Natural killer cell treated with Interleukin-12 subunit alpha and Interleukin-12 subunit beta and Interleukin-15 and Interleukin-18, amount 100 ng/mL, for 72 hours (primary cell): ENCODE results near the gene TMEM129. TPM values are rescaled to one million over a fixed set of nuclear protein-coding genes. Genes with fewer than 3 reads are reported as not detected.
"Not testable (repeated sequence)": the region's sequence is repeated elsewhere in the genome, so short reads cannot be mapped to it uniquely, and the experiment has no call there.

Source experiments
- ATAC-seq, 2 donors: fragments of 150-1000 bp; cut with Tn5 transposase in 1 of 2; sonication (Bioruptor Pico), chemical (Tn5 transposase) in 1 of 2; 2 replicates each; pipeline ENCODE4 v1.10.0; 2021
- DNase-seq: peaks from one replicate; pipeline ENCODE4 v3.0.0; 2022; ENCODE audit warnings: low spot score
- H3K27ac Mint-ChIP-seq, 2 donors: 1 replicate in 1 of 2; 2 replicates in 1 of 2; pipeline ENCODE4 v1.8.0; 2022; ENCODE audit warnings: mixed read lengths in 2 of 2, mild to moderate bottlenecking in 1 of 2, moderate library complexity in 1 of 2
- H3K27me3 Mint-ChIP-seq, 2 donors: 1 replicate in 1 of 2; 2 replicates in 1 of 2; pipeline ENCODE4 v1.8.0; 2022; ENCODE audit warnings: mixed read lengths in 2 of 2
- H3K36me3 Mint-ChIP-seq: one replicate; pipeline ENCODE4 v1.8.0; 2022; ENCODE audit warnings: mixed read lengths
- H3K4me1 Mint-ChIP-seq, 2 donors: 1 replicate in 1 of 2; 2 replicates in 1 of 2; pipeline ENCODE4 v1.8.0; 2022; ENCODE audit warnings: low read depth in 2 of 2, mixed read lengths in 2 of 2, mild to moderate bottlenecking in 1 of 2
- H3K4me3 Mint-ChIP-seq: one replicate; pipeline ENCODE4 v1.8.0; 2022; ENCODE audit warnings: mixed read lengths
- H3K9me3 Mint-ChIP-seq: 2 replicates; pipeline ENCODE4 v1.8.0; 2022; ENCODE audit warnings: mixed read lengths
- total RNA-seq, 2 donors: library from RNA; stranded (reverse); gene quantifications; one replicate each; pipeline ENCODE4 v1.2.3, GENCODE V29; 2022

The TMEM129 gene
- total RNA-seq, 2 donors from 2014 or later: 19.6 to 21.2 TPM

GRCh38 chr4:1701671-1702070 is 19.5 kb downstream of the TMEM129 start:
- Mint-ChIP-seq H3K4me1 (peaks cover 12 to 14% of the 10 kb centered on the region in 2 donors), H3K36me3 (peaks cover 18% of the 10 kb centered on the region)
- H3K4me3 Mint-ChIP-seq, H3K9me3 Mint-ChIP-seq, H3K27ac Mint-ChIP-seq, H3K27me3 Mint-ChIP-seq, DNase-seq, ATAC-seq: not testable (repeated sequence)

DNA sequence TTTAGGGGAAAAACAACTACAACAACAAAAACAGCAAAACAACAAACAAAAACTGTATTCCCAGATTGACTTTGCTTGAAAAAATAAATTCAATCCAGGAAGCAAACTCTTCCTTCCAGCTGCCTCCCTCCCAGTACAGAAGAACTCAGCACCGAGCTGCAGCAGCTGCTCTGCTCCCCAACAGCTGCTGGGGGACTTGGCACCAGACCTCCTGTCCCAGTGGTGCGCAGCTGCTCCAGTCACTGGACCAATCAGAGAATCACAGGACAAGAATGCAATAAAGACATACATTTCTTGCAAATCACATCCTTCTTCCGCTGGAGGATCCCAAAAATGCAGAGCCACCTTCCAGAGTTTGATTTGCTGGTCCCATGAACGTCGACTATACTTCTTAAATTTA is 25.2 kb downstream of the TMEM129 start:
- Mint-ChIP-seq H3K9me3 (no peaks in the 10 kb centered on the region), H3K4me1 (peaks cover 0 to 2% of the 10 kb centered on the region in 2 donors), H3K4me3 (no peak overlapping the region), H3K27ac (no peak overlapping the region), H3K36me3 (peaks cover 30% of the 10 kb centered on the region), H3K27me3 (no peaks in the 10 kb centered on the region)
- no peak for DNase-seq
- no peak for ATAC-seq

- peak; percentile 86 for ATAC-seq
- H3K4me3 Mint-ChIP-seq: no peak overlapping the region
- no peaks in the 10 kb centered on the region for H3K27me3 Mint-ChIP-seq
- peaks cover 0 to 2% of the 10 kb centered on the region in 2 donors for H3K4me1 Mint-ChIP-seq
- H3K27ac Mint-ChIP-seq: no peak overlapping the region
- peak; percentile 79 for DNase-seq
- H3K36me3 Mint-ChIP-seq: peaks cover 23% of the 10 kb centered on the region
- H3K9me3 Mint-ChIP-seq: no peaks in the 10 kb centered on the region
Observed at GRCh38 chr4:1693131-1693896, 27.8 kb downstream of the TMEM129 start.

DNA sequence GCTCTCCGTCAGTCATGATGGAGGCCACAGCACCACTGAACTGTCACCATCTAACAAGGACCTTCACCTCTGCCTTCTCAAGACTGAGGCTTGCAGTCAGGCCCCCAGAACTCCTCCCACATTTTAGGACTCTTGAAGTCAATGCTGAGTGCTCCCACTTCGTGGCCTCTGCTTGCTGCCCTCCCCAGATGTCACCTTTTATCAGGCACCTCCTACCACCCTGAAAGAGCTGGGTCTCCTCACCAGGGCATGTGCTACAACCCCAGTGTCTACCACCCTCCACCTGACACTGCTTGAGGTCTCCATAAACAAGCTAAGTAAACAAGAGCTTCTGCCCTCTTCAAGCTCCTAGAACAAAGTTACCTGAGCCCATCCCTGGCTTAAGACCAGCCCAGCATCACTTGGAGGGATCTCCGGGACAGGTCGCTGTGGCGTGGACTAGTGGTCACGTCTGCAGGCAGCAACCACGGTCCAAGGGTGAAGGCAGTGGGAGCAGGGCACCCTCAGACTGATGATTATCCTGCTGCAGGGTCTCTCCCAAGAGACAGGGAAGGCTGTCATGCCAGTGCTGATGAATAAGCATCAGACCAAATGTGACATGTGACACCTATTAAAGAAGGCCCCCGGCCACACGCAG is 29.3 kb downstream of the TMEM129 start:
- Mint-ChIP-seq H3K4me3 (no peak overlapping the region), H3K27ac (no peak overlapping the region), H3K9me3 (no peaks in the 10 kb centered on the region), H3K36me3 (peaks cover 23% of the 10 kb centered on the region), H3K4me1 (peaks cover 0 to 2% of the 10 kb centered on the region in 2 donors), H3K27me3 (no peaks in the 10 kb centered on the region)
- ATAC-seq: no peak
- DNase-seq: no peak

DNA sequence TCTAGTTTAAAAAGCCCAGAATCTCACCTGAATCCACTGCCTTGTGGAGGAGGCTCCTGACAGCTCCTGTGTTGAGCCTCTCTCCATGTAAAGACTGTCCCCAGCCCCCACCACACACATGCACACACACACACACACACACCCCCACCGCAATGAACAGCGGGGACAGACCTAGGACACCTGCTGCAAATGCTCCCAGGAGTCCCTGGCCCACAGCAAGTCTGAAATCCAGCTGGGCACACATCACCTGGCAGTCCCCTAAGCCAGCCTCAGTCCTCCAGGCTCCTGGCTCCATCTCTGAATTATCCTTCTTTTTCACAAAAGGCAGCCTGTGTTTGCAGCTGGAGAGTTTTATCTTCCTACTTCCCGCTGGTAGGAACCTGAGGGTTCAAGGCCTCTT is 30.4 kb downstream of the TMEM129 start:
- H3K36me3 Mint-ChIP-seq: peaks cover 16% of the 10 kb centered on the region
- ATAC-seq: no peak
- peaks cover 0 to 2% of the 10 kb centered on the region in 2 donors for H3K4me1 Mint-ChIP-seq
- DNase-seq: no peak
- H3K9me3 Mint-ChIP-seq: no peaks in the 10 kb centered on the region
- H3K27ac Mint-ChIP-seq: no peak overlapping the region
- no peaks in the 10 kb centered on the region for H3K27me3 Mint-ChIP-seq
- H3K4me3 Mint-ChIP-seq: no peak overlapping the region

GRCh38 chr4:1686440-1687036 is 34.6 kb downstream of the TMEM129 start:
- Mint-ChIP-seq H3K4me3 (no peak overlapping the region), H3K27me3 (no peaks in the 10 kb centered on the region)

DNA sequence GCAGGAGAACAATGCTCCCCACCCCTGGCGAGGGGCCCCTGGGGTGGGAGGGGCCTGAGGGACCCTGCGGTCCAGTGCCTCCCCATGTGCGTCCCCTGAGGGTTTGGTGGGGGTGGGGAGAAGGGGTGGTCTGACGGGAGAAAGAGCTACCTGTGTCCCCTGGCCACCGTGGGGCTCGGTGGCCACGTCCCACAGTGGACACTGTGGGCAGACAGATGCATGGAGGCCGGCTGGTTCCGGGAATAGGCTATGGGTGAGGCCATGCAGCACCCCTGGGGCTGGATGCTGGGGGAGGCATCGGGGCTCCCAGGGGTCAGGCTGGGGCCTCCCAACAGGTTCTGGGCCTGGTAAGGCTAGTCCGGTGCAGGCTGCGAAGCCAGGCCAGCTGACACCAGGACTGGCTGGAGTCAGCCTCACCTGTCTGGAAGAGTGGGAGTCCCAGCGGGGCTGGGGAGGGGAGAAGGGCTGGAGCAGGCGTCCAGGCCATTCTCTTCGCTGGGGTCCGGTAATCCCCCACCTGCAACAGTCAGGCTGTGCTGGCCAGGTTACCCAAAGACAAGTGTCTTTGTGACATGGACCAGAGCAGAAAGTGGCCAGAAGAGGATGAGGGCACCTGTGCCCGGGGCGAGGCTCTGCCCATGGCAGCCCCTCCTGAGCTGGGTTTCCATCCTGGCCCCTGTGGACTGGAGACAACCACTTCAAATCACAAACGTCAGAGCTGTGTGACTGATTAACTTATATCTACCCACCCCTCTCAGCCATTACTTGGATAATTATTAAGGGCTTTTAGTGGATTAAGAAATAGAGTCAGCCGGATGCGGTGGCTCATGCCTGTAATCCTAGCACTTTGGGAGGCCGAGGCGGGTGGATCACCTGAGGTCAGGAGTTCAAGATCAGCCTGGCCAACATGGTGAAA is 35.6 kb downstream of the TMEM129 start:
- no peak for DNase-seq
- Mint-ChIP-seq H3K27ac (no peak overlapping the region), H3K4me1 (peaks cover 6 to 10% of the 10 kb centered on the region in 2 donors), H3K36me3 (no peaks in the 10 kb centered on the region), H3K27me3 (no peaks in the 10 kb centered on the region), H3K9me3 (no peaks in the 10 kb centered on the region), H3K4me3 (no peak overlapping the region)
- ATAC-seq: no peak

More at GRCh38 chr4:1686440-1687036, 34.6 kb downstream of the TMEM129 start:
- H3K9me3 Mint-ChIP-seq: no peaks in the 10 kb centered on the region
- H3K36me3 Mint-ChIP-seq: no peaks in the 10 kb centered on the region
- DNase-seq (no peak), ATAC-seq (no peak)
- H3K4me1 Mint-ChIP-seq: peaks cover 6 to 10% of the 10 kb centered on the region in 2 donors
- H3K27ac Mint-ChIP-seq: no peak overlapping the region

DNA sequence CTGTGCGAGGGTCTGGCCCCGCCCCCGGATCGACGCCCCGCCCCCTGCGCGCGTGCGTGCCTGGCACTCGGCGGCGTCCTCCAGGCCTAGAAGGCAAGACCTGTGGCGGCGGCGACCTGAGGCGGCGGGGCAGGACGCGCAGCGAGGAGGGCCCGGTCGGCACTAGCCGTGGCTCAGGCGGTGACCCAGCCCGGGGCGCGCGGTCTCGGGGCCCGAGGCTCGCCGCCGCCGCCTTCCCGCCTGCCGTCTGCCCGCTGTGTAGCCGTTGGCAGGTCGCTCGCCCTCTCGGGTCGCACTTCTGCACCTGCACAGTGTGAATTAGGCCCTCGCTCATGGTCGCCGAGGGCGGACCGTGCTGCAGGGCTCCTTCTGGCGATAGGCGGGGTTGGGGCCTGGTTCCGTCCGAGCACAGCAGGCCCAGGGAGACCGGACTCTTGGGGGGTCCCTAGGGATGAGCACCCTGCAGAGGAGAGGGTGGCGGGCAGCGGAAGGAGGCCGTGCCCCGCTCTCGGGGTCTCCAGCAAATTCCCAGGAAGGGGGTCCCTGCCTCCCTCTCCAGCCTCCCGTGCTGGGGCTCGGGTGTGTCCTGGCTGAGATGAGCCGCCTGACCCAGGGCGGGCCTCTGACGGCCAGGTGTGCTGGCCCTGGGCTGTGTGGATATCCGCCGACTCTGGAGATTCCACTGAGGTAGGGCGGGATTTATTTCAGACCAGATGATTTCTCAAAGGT is 36.5 kb downstream of the TMEM129 start:
- H3K36me3 Mint-ChIP-seq: no peaks in the 10 kb centered on the region
- ATAC-seq (peak in 1 of 2 donors; percentile 0), DNase-seq (no peak)
- no peak overlapping the region for H3K27ac Mint-ChIP-seq
- H3K9me3 Mint-ChIP-seq: no peaks in the 10 kb centered on the region
- H3K27me3 Mint-ChIP-seq: no peaks in the 10 kb centered on the region
- H3K4me3 Mint-ChIP-seq: no peak overlapping the region
- H3K4me1 Mint-ChIP-seq: peaks cover 6 to 10% of the 10 kb centered on the region in 2 donors

DNA sequence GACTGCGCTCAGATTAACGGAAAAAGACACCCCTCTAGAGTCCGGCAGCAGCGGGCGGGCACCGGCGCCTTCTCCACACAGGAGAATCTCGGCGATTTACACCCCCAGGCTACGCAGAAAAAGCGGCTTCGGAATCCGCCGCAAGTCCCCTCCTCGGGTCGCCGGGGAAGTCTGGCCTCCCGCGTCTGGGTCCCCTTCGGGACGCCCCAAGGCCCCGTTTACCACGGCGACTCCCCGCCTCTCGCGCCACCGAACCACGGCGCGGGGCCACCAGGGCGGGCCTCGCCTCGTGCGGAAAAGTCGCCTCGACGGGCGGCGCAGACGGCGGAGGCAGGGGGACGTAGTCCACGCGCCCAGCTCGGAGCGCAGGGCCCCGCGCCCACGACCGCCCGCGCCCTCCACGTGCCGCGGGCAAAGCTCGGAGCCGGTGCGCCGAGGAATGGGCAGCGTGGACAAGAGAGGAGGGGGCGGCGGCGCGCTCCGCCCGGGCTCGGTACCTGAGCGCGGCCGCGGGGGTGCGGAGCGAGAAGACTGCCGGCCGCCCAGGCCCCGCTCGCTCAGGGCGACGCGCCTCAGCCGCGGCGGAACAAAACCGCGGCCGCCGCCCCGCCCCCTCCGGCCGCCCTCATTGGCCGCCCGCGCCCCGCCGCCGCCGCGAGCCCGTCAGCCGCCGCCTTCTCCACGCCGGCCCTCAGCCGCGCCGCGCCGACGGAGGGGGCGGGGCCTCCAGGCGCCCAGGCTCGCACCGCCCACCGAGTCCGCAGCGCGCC is 37.2 kb downstream of the TMEM129 start, which contains the start of gene FAM53A:
Gene FAM53A (minus strand): TSS at position 578 of the 770 bp plus-strand sequence. CDS start 15,572 bp downstream, outside the sequence.
- no peaks in the 10 kb centered on the region for H3K9me3 Mint-ChIP-seq
- peaks cover 6 to 10% of the 10 kb centered on the region in 2 donors for H3K4me1 Mint-ChIP-seq
- peak within 1 kb of the TSS; percentile 54 to 79 for H3K27ac Mint-ChIP-seq
- peak within 1 kb of the TSS; percentile 89 for H3K4me3 Mint-ChIP-seq
- H3K36me3 Mint-ChIP-seq: no peaks in the 10 kb centered on the region
- ATAC-seq (peak; percentile 98), DNase-seq (peak; percentile 96)
- no peaks in the 10 kb centered on the region for H3K27me3 Mint-ChIP-seq

DNA sequence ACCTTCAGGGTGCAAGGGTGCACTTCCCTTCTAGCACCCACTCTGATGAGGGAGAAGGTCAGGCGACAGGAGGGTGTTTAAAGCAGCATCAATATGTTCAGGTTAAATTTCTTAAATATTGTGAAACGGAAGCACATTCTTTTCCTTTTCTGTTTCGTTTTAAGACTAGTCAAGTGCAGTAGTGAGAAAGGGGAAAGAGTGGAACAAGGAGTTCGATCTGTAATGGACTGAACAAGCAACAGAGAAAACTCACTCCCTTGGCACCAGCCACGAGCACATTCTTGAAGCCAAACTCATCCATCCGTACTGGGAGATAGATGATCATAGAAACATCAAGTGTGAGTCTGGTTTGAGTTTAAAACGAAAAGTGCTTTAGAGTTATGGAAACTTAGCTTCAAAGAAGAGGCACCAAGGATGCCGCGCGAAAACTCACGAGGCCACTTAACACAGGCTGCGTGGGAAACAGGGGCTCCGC is 37.8 kb downstream of the TMEM129 start:
- Mint-ChIP-seq H3K9me3 (no peaks in the 10 kb centered on the region), H3K4me3 (peak overlapping the region; percentile 89), H3K36me3 (no peaks in the 10 kb centered on the region), H3K4me1 (peaks cover 6 to 10% of the 10 kb centered on the region in 2 donors), H3K27ac (peak overlapping the region; percentile 54 to 79), H3K27me3 (no peaks in the 10 kb centered on the region)
- ATAC-seq (no peak), DNase-seq (no peak)

DNA sequence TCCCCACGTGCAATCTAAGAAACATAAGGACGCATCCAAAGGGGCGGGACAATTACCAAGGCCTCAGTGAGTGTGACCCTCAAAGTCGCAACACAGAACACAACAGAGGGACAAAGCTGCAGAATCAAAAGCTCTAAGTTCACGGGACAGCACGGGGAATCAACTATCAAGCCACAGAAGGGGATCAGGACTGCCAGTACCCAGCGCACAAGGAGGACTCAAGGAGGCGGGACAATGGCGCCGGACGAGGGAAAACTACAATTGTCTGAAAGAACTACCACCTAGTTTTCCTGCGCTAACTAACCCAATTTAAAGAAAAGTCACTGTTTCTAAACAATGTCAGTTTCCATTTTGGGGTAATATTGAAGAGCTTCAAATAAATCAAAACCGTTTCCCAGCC is 38.3 kb downstream of the TMEM129 start:
- H3K36me3 Mint-ChIP-seq: no peaks in the 10 kb centered on the region
- peaks cover 6 to 10% of the 10 kb centered on the region in 2 donors for H3K4me1 Mint-ChIP-seq
- no peaks in the 10 kb centered on the region for H3K27me3 Mint-ChIP-seq
- peak overlapping the region; percentile 89 for H3K4me3 Mint-ChIP-seq
- no peak for ATAC-seq
- H3K27ac Mint-ChIP-seq: peak overlapping the region; percentile 54 to 79
- no peaks in the 10 kb centered on the region for H3K9me3 Mint-ChIP-seq
- DNase-seq: no peak

DNA sequence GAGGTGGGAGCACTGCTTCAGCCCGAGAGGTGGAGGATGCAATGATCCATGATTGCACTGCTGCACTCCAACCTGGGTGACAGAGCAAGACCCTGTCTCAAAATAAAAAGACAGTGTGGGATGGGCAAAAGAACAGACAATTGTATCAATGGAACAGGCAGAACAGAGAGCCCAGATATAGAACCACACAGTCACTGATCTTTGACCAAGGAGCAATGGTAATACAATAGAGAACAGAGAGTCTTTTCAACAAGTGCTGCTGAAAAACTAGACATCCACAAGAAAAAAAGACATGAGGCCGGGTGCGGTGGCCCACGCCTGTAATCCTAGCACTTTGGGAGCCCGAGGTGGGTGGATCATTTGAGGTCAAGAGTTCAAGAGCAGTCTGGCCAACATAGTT is 42.9 kb downstream of the TMEM129 start:
- H3K4me1 Mint-ChIP-seq: peaks cover 3 to 6% of the 10 kb centered on the region in 2 donors
- no peaks in the 10 kb centered on the region for H3K27me3 Mint-ChIP-seq
- no peak for DNase-seq
- H3K9me3 Mint-ChIP-seq: no peaks in the 10 kb centered on the region
- H3K27ac Mint-ChIP-seq: no peak overlapping the region
- no peaks in the 10 kb centered on the region for H3K36me3 Mint-ChIP-seq
- ATAC-seq: no peak
- H3K4me3 Mint-ChIP-seq: no peak overlapping the region
